Panc1 (cell line): ENCODE data around the gene BTBD9.

ENCODE experiments used
- POLR2AphosphoS5 ChIP-seq: IDR thresholded peaks from 2 replicates; pipeline ENCODE4 v1.6.1; 2012; ENCODE audit warnings: mild to moderate bottlenecking, low read depth, low read length, moderate library complexity
- SIN3A ChIP-seq: IDR thresholded peaks from 2 replicates; pipeline ENCODE4 v1.6.1; 2012; ENCODE audit warnings: low read depth, mild to moderate bottlenecking, low read length, moderate library complexity, borderline replicate concordance; ENCODE audit not compliant: insufficient read depth
- TCF7L2 ChIP-seq: IDR thresholded peaks from 2 replicates; pipeline ENCODE4 v1.6.1; 2011; ENCODE audit warnings: mild to moderate bottlenecking, low read depth, low read length, inconsistent platforms
- TF ChIP-seq, protein P1 (sequence below): fragments of 450-650 bp; IDR thresholded peaks from 2 replicates; pipeline ENCODE4 v1.5.1; 2017; ENCODE audit warnings: mild to moderate bottlenecking

DNA sequence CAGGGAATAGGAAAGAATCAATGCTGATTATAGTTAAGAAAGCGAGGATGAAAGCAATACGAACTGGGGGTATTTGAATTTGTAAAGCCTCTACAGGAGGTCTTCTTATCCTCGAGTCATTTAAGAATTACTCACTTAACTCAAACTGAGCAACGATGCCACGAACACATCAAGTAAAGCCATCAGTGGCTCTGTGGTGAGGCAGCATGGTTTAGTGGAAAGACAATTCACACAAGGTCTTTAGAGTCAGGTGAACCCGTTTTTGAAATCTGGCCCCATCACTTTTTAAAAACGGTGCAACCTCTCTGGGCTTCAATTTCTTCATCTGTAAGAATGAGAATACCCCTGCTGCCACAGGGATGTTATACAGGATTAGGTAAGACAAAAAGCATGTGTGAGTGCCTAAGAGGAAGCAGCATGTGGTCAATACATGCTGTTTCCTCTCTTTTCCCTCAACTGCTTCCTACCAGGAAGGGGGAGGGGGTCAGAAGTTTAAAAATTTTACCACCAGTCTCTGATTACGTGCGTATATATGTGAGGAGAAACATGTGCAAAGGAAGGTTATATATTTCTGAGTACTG, 162.0 kb downstream of the BTBD9 start:
- TF ChIP-seq, protein P1, sequence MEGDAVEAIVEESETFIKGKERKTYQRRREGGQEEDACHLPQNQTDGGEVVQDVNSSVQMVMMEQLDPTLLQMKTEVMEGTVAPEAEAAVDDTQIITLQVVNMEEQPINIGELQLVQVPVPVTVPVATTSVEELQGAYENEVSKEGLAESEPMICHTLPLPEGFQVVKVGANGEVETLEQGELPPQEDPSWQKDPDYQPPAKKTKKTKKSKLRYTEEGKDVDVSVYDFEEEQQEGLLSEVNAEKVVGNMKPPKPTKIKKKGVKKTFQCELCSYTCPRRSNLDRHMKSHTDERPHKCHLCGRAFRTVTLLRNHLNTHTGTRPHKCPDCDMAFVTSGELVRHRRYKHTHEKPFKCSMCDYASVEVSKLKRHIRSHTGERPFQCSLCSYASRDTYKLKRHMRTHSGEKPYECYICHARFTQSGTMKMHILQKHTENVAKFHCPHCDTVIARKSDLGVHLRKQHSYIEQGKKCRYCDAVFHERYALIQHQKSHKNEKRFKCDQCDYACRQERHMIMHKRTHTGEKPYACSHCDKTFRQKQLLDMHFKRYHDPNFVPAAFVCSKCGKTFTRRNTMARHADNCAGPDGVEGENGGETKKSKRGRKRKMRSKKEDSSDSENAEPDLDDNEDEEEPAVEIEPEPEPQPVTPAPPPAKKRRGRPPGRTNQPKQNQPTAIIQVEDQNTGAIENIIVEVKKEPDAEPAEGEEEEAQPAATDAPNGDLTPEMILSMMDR = no peak
- no peak for TF ChIP-seq POLR2AphosphoS5
- no peak for TF ChIP-seq TCF7L2
- TF ChIP-seq SIN3A = no peak
